ENCODE results near the gene CBFB. TPM values are rescaled to one million over a fixed set of nuclear protein-coding genes. Genes with fewer than 3 reads are reported as not detected.

Gene CBFB
- total RNA-seq, 2 experiments from 2014 or later = 111 to 114 TPM

GRCh38 chr16:67105246-67105645 is 76.3 kb downstream of the CBFB start:
- intact Hi-C loops (cut with micrococcal nuclease) = no loop called here
- no peak for TF ChIP-seq CTCF (IDR thresholded peaks at IDR 0.05)
- Mint-ChIP-seq H3K36me3 (ENCODE audit: low read depth) (peaks cover 6% of the 10 kb centered on the region), H3K9me3 (no peaks in the 10 kb centered on the region), H3K27ac (no peak overlapping the region), H3K27me3 (no peaks in the 10 kb centered on the region), H3K4me3 (no peak overlapping the region), H3K4me1 (ENCODE audit: low read depth) (peaks cover 4% of the 10 kb centered on the region)
- CTCF ChIA-PET = interaction anchor here (0.7 to 6.7 kb wide), 10 partner anchors 9 to 155 kb away, joined by 3 to 48 read pairs (median 4); partner anchors contain the start of genes FBXL8 and TRADD
- POLR2A ChIA-PET = interaction anchor here (0.9 kb wide), 1 partner anchor 14 kb away, joined by 5 read pairs; no protein-coding TSS in a partner anchor
- no peak for DNase-seq
- no peak for ATAC-seq

GRCh38 chr16:67105881-67106280 is 76.9 kb downstream of the CBFB start:
- intact Hi-C loops (cut with micrococcal nuclease) = no loop called here
- ChIA-PET CTCF (interaction anchor here (0.7 to 2.1 kb wide), 11 partner anchors 10 to 155 kb away, joined by 3 to 7 read pairs (median 3); no protein-coding TSS in a partner anchor), POLR2A (interaction anchor here (0.9 kb wide), 1 partner anchor 14 kb away, joined by 5 read pairs; no protein-coding TSS in a partner anchor)
- no peak overlapping the region for H3K27ac Mint-ChIP-seq
- H3K4me1 Mint-ChIP-seq (ENCODE audit: low read depth) = peaks cover 4% of the 10 kb centered on the region
- DNase-seq = no peak
- TF ChIP-seq CTCF (IDR thresholded peaks at IDR 0.05) = no peak
- no peak for ATAC-seq
- H3K9me3 Mint-ChIP-seq = no peaks in the 10 kb centered on the region
- no peak overlapping the region for H3K4me3 Mint-ChIP-seq
- no peaks in the 10 kb centered on the region for H3K27me3 Mint-ChIP-seq
- H3K36me3 Mint-ChIP-seq (ENCODE audit: low read depth) = peaks cover 6% of the 10 kb centered on the region

GRCh38 chr16:67108489-67108888 is 79.5 kb downstream of the CBFB start:
- no peaks in the 10 kb centered on the region for H3K27me3 Mint-ChIP-seq
- H3K36me3 Mint-ChIP-seq (ENCODE audit: low read depth) = peaks cover 6% of the 10 kb centered on the region
- peaks cover 22% of the 10 kb centered on the region for H3K4me1 Mint-ChIP-seq (ENCODE audit: low read depth)
- POLR2A ChIA-PET = interaction anchor here (1.6 kb wide), 1 partner anchor 76 kb away, joined by 4 read pairs; no protein-coding TSS in a partner anchor
- H3K27ac Mint-ChIP-seq = no peak overlapping the region
- H3K4me3 Mint-ChIP-seq = no peak overlapping the region
- no peaks in the 10 kb centered on the region for H3K9me3 Mint-ChIP-seq
- no peak for ATAC-seq
- DNase-seq = no peak
- no peak for TF ChIP-seq CTCF (IDR thresholded peaks at IDR 0.05)
- intact Hi-C loops (cut with micrococcal nuclease) = no loop called here
- CTCF ChIA-PET = interaction anchor here (0.9 to 2.2 kb wide), 3 partner anchors 47 to 133 kb away, joined by 3 to 5 read pairs (median 4); no protein-coding TSS in a partner anchor

- H3K36me3 Mint-ChIP-seq (ENCODE audit: low read depth) = peaks cover 6% of the 10 kb centered on the region
- H3K4me1 Mint-ChIP-seq (ENCODE audit: low read depth) = peaks cover 22% of the 10 kb centered on the region
- intact Hi-C loops (cut with micrococcal nuclease) = no loop called here
- peak overlapping the region; percentile 85 for H3K27ac Mint-ChIP-seq
- no peaks in the 10 kb centered on the region for H3K9me3 Mint-ChIP-seq
- H3K4me3 Mint-ChIP-seq = peak overlapping the region; percentile 95
- DNase-seq (no peak), ATAC-seq (no peak)
- no peaks in the 10 kb centered on the region for H3K27me3 Mint-ChIP-seq
- CTCF ChIA-PET = interaction anchor here (1.5 to 2.2 kb wide), 3 partner anchors 46 to 91 kb away, joined by 4 to 8 read pairs (median 5); no protein-coding TSS in a partner anchor
- TF ChIP-seq CTCF (IDR thresholded peaks at IDR 0.05) = no peak
- POLR2A ChIA-PET = interaction anchor here (1.6 kb wide), 1 partner anchor 76 kb away, joined by 4 read pairs; no protein-coding TSS in a partner anchor
These were observed 80.0 kb downstream of the CBFB start for GRCh38 chr16:67108931-67109406.

Data from activated CD8-positive, alpha-beta T cell treated with anti-CD3 and anti-CD28 coated beads for 36 hours (primary cell).